ENCODE results near the gene KIAA0232. TPM values are rescaled to one million over a fixed set of nuclear protein-coding genes. Genes with fewer than 3 reads are reported as not detected.

KIAA0232 gene, protein sequence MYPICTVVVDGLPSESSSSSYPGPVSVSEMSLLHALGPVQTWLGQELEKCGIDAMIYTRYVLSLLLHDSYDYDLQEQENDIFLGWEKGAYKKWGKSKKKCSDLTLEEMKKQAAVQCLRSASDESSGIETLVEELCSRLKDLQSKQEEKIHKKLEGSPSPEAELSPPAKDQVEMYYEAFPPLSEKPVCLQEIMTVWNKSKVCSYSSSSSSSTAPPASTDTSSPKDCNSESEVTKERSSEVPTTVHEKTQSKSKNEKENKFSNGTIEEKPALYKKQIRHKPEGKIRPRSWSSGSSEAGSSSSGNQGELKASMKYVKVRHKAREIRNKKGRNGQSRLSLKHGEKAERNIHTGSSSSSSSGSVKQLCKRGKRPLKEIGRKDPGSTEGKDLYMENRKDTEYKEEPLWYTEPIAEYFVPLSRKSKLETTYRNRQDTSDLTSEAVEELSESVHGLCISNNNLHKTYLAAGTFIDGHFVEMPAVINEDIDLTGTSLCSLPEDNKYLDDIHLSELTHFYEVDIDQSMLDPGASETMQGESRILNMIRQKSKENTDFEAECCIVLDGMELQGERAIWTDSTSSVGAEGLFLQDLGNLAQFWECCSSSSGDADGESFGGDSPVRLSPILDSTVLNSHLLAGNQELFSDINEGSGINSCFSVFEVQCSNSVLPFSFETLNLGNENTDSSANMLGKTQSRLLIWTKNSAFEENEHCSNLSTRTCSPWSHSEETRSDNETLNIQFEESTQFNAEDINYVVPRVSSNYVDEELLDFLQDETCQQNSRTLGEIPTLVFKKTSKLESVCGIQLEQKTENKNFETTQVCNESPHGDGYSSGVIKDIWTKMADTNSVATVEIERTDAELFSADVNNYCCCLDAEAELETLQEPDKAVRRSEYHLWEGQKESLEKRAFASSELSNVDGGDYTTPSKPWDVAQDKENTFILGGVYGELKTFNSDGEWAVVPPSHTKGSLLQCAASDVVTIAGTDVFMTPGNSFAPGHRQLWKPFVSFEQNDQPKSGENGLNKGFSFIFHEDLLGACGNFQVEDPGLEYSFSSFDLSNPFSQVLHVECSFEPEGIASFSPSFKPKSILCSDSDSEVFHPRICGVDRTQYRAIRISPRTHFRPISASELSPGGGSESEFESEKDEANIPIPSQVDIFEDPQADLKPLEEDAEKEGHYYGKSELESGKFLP (N-terminal part only)
- total RNA-seq (10 to 100 TPM; 25.5 to 34.4 TPM), polyA plus RNA-seq (10 to 100 TPM in 1 of 2 donors, 1 to 10 TPM in 1; 8.9 to 11.4 TPM)

DNA sequence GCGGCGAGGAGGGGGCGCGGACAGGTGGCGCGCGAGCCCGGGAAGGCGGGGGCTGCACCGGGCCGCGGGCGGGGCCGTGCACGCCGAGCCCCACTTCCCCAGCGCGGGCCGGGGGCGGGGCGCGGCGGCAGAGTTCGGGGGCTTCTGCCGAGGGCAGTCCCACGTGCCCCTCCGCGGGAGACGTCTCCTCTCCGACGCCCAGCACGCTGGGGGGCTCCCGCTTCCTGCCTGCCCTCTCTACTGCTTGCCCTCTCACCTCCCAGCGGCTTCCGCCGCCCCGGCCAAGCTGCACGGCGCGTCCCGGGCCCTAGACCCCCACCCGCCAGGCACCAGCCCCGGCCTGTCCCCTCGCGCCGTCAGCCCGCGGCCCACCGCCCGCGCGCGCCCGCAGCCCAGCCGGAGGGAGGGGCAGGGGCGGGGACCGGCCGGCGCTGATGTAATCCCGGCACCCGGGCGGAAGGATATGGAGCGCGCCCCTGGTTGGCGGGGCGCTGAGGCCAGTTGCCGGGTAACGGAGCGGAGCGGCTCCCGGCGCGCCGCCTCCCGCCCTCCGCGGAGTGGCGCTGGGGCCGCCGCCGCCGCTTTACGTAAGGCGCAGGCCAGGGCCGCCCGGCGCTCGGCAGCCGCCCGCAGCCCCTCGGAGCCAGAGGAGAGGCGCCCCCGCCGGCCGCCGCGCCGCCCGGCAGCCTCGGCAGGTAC is at the start of gene KIAA0232:
Gene KIAA0232, plus strand, starts transcription at position 581 of the 699 bp plus-strand sequence. CDS start 41,727 bp downstream, outside the sequence.
- Histone ChIP-seq H3K27me3 (ENCODE audit: control insufficient read depth in 4 of 4, insufficient read depth in 4 of 4, low read length in 3 of 4) (no peaks in the 10 kb centered on the region), H3K9ac (ENCODE audit: low read depth in 1 of 2, low read length in 2 of 2) (peak within 1 kb of the TSS; percentile 68 to 83), H3K4me3 (ENCODE audit: low read depth in 1 of 3, low read length in 3 of 3) (peak within 1 kb of the TSS; percentile 76 to 94 (median 84)), H3K27ac (ENCODE audit: low read depth in 1 of 2, low read length in 2 of 2) (peak within 1 kb of the TSS; percentile 98), H3K9me3 (ENCODE audit: control insufficient read depth in 4 of 4, low read length in 3 of 4) (no peaks in the 10 kb centered on the region), H3K36me3 (ENCODE audit: control insufficient read depth in 4 of 4, insufficient read depth in 3 of 4, low read depth in 1 of 4, low read length in 3 of 4) (peaks cover 0 to 2% (median under 1%) of the 10 kb centered on the region in 4 donors), H3K4me1 (ENCODE audit: control insufficient read depth in 4 of 4, insufficient read depth in 4 of 4, low read length in 3 of 4) (peaks cover 4 to 36% (median 28%) of the 10 kb centered on the region in 4 donors)
- under 1% methylated on average over 100 of the region's 100 CpGs for WGBS
- DNase-seq (ENCODE audit: low spot score), result peak; percentile 92
- TF ChIP-seq NR2F2 (IDR thresholded peaks at IDR 0.05) (no peak), TAF1 (conservative IDR thresholded peaks at IDR 0.05) (no peak), HNF4G (IDR thresholded peaks at IDR 0.05) (no peak), YY1 (IDR thresholded peaks at IDR 0.05) (peak; percentile 24), FOXA1 (IDR thresholded peaks at IDR 0.05) (no peak), EGR1 (IDR thresholded peaks at IDR 0.05; ENCODE audit: low read depth in 2 of 2) (no peak), FOXA2 (IDR thresholded peaks at IDR 0.05) (no peak)
- TF ChIP-seq, protein P1, sequence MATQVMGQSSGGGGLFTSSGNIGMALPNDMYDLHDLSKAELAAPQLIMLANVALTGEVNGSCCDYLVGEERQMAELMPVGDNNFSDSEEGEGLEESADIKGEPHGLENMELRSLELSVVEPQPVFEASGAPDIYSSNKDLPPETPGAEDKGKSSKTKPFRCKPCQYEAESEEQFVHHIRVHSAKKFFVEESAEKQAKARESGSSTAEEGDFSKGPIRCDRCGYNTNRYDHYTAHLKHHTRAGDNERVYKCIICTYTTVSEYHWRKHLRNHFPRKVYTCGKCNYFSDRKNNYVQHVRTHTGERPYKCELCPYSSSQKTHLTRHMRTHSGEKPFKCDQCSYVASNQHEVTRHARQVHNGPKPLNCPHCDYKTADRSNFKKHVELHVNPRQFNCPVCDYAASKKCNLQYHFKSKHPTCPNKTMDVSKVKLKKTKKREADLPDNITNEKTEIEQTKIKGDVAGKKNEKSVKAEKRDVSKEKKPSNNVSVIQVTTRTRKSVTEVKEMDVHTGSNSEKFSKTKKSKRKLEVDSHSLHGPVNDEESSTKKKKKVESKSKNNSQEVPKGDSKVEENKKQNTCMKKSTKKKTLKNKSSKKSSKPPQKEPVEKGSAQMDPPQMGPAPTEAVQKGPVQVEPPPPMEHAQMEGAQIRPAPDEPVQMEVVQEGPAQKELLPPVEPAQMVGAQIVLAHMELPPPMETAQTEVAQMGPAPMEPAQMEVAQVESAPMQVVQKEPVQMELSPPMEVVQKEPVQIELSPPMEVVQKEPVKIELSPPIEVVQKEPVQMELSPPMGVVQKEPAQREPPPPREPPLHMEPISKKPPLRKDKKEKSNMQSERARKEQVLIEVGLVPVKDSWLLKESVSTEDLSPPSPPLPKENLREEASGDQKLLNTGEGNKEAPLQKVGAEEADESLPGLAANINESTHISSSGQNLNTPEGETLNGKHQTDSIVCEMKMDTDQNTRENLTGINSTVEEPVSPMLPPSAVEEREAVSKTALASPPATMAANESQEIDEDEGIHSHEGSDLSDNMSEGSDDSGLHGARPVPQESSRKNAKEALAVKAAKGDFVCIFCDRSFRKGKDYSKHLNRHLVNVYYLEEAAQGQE (IDR thresholded peaks at IDR 0.05), result no peak
- TF ChIP-seq, protein P2, sequence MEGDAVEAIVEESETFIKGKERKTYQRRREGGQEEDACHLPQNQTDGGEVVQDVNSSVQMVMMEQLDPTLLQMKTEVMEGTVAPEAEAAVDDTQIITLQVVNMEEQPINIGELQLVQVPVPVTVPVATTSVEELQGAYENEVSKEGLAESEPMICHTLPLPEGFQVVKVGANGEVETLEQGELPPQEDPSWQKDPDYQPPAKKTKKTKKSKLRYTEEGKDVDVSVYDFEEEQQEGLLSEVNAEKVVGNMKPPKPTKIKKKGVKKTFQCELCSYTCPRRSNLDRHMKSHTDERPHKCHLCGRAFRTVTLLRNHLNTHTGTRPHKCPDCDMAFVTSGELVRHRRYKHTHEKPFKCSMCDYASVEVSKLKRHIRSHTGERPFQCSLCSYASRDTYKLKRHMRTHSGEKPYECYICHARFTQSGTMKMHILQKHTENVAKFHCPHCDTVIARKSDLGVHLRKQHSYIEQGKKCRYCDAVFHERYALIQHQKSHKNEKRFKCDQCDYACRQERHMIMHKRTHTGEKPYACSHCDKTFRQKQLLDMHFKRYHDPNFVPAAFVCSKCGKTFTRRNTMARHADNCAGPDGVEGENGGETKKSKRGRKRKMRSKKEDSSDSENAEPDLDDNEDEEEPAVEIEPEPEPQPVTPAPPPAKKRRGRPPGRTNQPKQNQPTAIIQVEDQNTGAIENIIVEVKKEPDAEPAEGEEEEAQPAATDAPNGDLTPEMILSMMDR (IDR thresholded peaks at IDR 0.05; ENCODE audit: low read depth, low read length, missing input control), result no peak

DNA sequence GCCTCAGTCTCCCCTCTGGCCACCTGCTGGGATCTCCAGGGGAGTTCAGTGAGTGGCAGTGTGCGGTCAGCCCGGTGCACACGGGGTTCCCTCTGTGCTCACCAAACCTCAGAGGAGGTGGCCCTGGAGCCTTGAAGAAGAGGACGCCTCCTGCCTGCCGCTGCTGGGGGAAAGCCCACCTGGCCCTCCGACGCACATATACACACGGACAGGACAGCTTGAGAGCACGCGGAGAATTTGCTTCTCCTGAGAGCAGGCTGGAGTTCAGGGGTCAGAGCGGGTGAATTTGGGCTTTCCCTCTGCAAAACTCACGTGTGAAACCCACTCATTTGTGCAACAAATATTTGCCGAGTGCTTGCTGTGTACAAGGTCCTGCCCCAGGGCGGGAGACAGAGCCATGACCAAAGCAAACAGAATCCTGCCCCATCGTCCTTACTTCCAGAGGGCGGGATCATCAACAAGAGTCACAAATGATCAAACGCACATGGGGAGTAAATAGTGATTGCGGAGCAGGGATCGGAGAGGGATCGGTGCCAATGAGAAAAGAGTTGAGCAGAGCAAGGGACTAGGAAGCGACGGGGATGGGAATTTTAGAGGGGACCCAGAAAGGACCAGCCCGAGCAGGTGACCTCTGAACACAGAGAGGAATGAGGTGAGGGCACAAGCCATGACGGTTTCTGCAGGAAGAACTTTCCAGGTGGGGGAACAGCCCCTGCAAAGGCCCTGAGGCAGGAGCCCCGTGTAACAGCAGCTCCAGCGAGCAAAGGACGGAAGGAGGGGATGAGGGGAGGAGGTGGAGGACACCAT is 49.0 kb upstream of the KIAA0232 start:
- no peaks in the 10 kb centered on the region for H3K9me3 ChIP-seq (ENCODE audit: control insufficient read depth in 4 of 4, low read length in 3 of 4)
- H3K27me3 ChIP-seq (ENCODE audit: control insufficient read depth in 4 of 4, insufficient read depth in 4 of 4, low read length in 3 of 4), result no peaks in the 10 kb centered on the region
- peak; percentile 68 for DNase-seq (ENCODE audit: low spot score)
- peak overlapping the region in 1 of 3 donors; percentile 39 for H3K4me3 ChIP-seq (ENCODE audit: low read depth in 1 of 3, low read length in 3 of 3)
- peak overlapping the region; percentile 70 to 87 for H3K27ac ChIP-seq (ENCODE audit: low read depth in 1 of 2, low read length in 2 of 2)
- H3K4me1 ChIP-seq (ENCODE audit: control insufficient read depth in 4 of 4, insufficient read depth in 4 of 4, low read length in 3 of 4), result peaks cover 12 to 41% (median 26%) of the 10 kb centered on the region in 4 donors
- WGBS, result 38% methylated on average over 27 of the region's 27 CpGs
- no peaks in the 10 kb centered on the region for H3K36me3 ChIP-seq (ENCODE audit: control insufficient read depth in 4 of 4, insufficient read depth in 3 of 4, low read depth in 1 of 4, low read length in 3 of 4)
- peak overlapping the region in 1 of 2 donors; percentile 40 for H3K9ac ChIP-seq (ENCODE audit: low read depth in 1 of 2, low read length in 2 of 2)
- peak; percentile 69 to 90 for TF ChIP-seq JUND (IDR thresholded peaks at IDR 0.05)
- TF ChIP-seq, protein P2 (IDR thresholded peaks at IDR 0.05; ENCODE audit: low read depth, low read length, missing input control), result no peak
- TF ChIP-seq NR2F2 (IDR thresholded peaks at IDR 0.05), result peak; percentile 64
- peak in 1 of 2 donors; percentile 71 for TF ChIP-seq EGR1 (IDR thresholded peaks at IDR 0.05; ENCODE audit: low read depth in 2 of 2)
- no peak for TF ChIP-seq TAF1 (conservative IDR thresholded peaks at IDR 0.05)
- TF ChIP-seq RXRA (IDR thresholded peaks at IDR 0.05), result peak; percentile 96 to 99
- peak in 1 of 2 donors; percentile 63 for TF ChIP-seq GABPA (IDR thresholded peaks at IDR 0.05 in 1 of 2, conservative IDR thresholded peaks at IDR 0.05 in 1 of 2)
- peak; percentile 93 for TF ChIP-seq FOXA2 (IDR thresholded peaks at IDR 0.05)
- TF ChIP-seq YY1 (IDR thresholded peaks at IDR 0.05), result peak; percentile 85
- TF ChIP-seq SP1 (IDR thresholded peaks at IDR 0.05), result peak; percentile 96
- peak; percentile 91 to 98 for TF ChIP-seq HNF4A (conservative IDR thresholded peaks at IDR 0.05)
